Endothelial cell of umbilical vein (primary cell): ENCODE measurements around the gene PRR18. TPM values are rescaled to one million over a fixed set of nuclear protein-coding genes. Genes with fewer than 3 reads are reported as not detected.

Experiments used
- BruUV-seq: library from RNA; stranded (reverse); fragments of 400-500 nt; replicated peaks from 2 replicates; lab custom pipeline; 2021; lab: Mats Ljungman, UMichigan
- CTCF ChIA-PET: fragments of 300-600, 350-600 bp; sonication (Branson Sonifier 250); formaldehyde crosslinking; loops from one replicate; lab custom pipeline; 2021; ENCODE audit warnings: antibody characterized with exemption, inconsistent platforms; lab: Charles Lee
- POLR2A ChIA-PET: fragments of 300-600, 350-600 bp; sonication (Branson Sonifier 250); formaldehyde crosslinking; loops from one replicate; lab custom pipeline; 2021; ENCODE audit warnings: antibody characterized with exemption, inconsistent platforms; lab: Charles Lee
- DNase-seq: peaks from one replicate; pipeline ENCODE4 v3.0.0-alpha.2; 2011; ENCODE audit warnings: low read depth, low spot score
- FAIRE-seq: peaks from 2 replicates; lab custom pipeline; 2011; peaks lifted over from hg19 to GRCh38; lab: Jason Lieb, UNC
- H2AFZ ChIP-seq: 2 replicates; pipeline ENCODE4 v1.6.0; 2012; ENCODE audit warnings: low read depth, low read length, control low read depth, inconsistent platforms
- H3K27ac ChIP-seq: 2 replicates; pipeline ENCODE4 v1.5.1; 2011; ENCODE audit warnings: low read depth, mild to moderate bottlenecking, control low read depth, low read length, moderate library complexity; ENCODE audit not compliant: insufficient read depth
- H3K27me3 ChIP-seq, 2 experiments: 2 replicates each; pipeline versions ENCODE4 v1.6.0 to v1.6.1; 2011; ENCODE audit warnings: low read length in 2 of 2, mixed read lengths in 1 of 2; ENCODE audit not compliant: control insufficient read depth in 2 of 2, insufficient read depth in 2 of 2
- H3K36me3 ChIP-seq, 2 experiments: 2 replicates in 1 of 2; 3 replicates in 1 of 2; pipeline ENCODE4 v1.5.1; 2011; ENCODE audit warnings: low read length in 2 of 2, mild to moderate bottlenecking in 1 of 2, moderate library complexity in 1 of 2; ENCODE audit not compliant: control insufficient read depth in 2 of 2, insufficient read depth in 2 of 2; ENCODE audit errors: extremely low read depth in 1 of 2
- H3K4me1 ChIP-seq: 3 replicates; pipeline ENCODE4 v1.5.1; 2011; ENCODE audit warnings: mild to moderate bottlenecking, low read length; ENCODE audit not compliant: control insufficient read depth, insufficient read depth; ENCODE audit errors: extremely low read depth
- H3K4me2 ChIP-seq: 2 replicates; pipeline ENCODE4 v1.6.1; 2011; ENCODE audit warnings: low read length, control low read depth, mixed read lengths; ENCODE audit not compliant: insufficient read depth
- H3K4me3 ChIP-seq, 3 experiments: fragments of 200-600 bp in 1 of 3; sonication (generic), shearing (Covaris generic) in 1 of 3; replicated peaks in 1 of 3; 2 replicates each; pipeline ENCODE4 v1.5.1; 2011 to 2016; ENCODE audit warnings: control low read depth in 3 of 3, low read length in 3 of 3, mild to moderate bottlenecking in 2 of 3, inconsistent platforms in 1 of 3, low read depth in 1 of 3, moderate library complexity in 1 of 3; ENCODE audit not compliant: insufficient read depth in 1 of 3
- H3K79me2 ChIP-seq: 2 replicates; pipeline ENCODE4 v1.6.0; 2012; ENCODE audit warnings: low read length, inconsistent platforms; ENCODE audit not compliant: control insufficient read depth, insufficient read depth
- H3K9ac ChIP-seq: replicated peaks from 2 replicates; pipeline ENCODE3; 2011; ENCODE audit warnings: low read length, control low read depth; ENCODE audit not compliant: insufficient read depth; ENCODE audit errors: extremely low read depth
- H3K9me1 ChIP-seq: replicated peaks from 3 replicates; pipeline ENCODE4 v1.6.0; 2011; ENCODE audit warnings: mild to moderate bottlenecking, low read length; ENCODE audit not compliant: control insufficient read depth, insufficient read depth; ENCODE audit errors: extremely low read depth
- H3K9me3 ChIP-seq: replicated peaks from 2 replicates; pipeline ENCODE4 v1.5.1; 2012; ENCODE audit warnings: low read length, inconsistent platforms; ENCODE audit not compliant: control insufficient read depth, insufficient read depth
- H4K20me1 ChIP-seq: replicated peaks from 2 replicates; pipeline ENCODE3; 2011; ENCODE audit warnings: mild to moderate bottlenecking, low read length; ENCODE audit not compliant: control insufficient read depth, insufficient read depth; ENCODE audit errors: extremely low read depth
- CTCF ChIP-seq, 2 donors: IDR thresholded peaks; 1 replicate in 1 of 2; 2 replicates in 1 of 2; pipeline ENCODE4 v1.5.1; 2011; ENCODE audit warnings: low read length in 2 of 2, mild to moderate bottlenecking in 2 of 2, moderate library complexity in 2 of 2, control low read depth in 1 of 2, inconsistent platforms in 1 of 2, low read depth in 1 of 2; ENCODE audit not compliant: insufficient read depth in 1 of 2; ENCODE audit errors: extremely low read depth in 1 of 2
- EZH2 ChIP-seq: IDR thresholded peaks from 2 replicates; pipeline ENCODE4 v1.6.1; 2012; ENCODE audit warnings: borderline replicate concordance, low read depth, mild to moderate bottlenecking, moderate library complexity, low read length, inconsistent platforms; ENCODE audit not compliant: severe bottlenecking
- FOS ChIP-seq: IDR thresholded peaks from 2 replicates; pipeline ENCODE4 v1.6.1; 2011; ENCODE audit warnings: mild to moderate bottlenecking, low read length, moderate library complexity, borderline replicate concordance; ENCODE audit not compliant: insufficient read depth
- GATA2 ChIP-seq: IDR thresholded peaks from 2 replicates; pipeline ENCODE4 v1.7.0; 2011; ENCODE audit warnings: low read depth, mild to moderate bottlenecking, moderate library complexity, mixed read lengths, low read length; ENCODE audit not compliant: insufficient read length, insufficient read depth
- JUN ChIP-seq: IDR thresholded peaks from 2 replicates; pipeline ENCODE4 v1.6.1; 2011; ENCODE audit warnings: borderline replicate concordance, low read depth; ENCODE audit not compliant: insufficient read length, insufficient read depth
- MAX ChIP-seq: IDR thresholded peaks from 2 replicates; pipeline ENCODE4 v1.6.1; 2011; ENCODE audit not compliant: insufficient read depth, insufficient read length
- MYC ChIP-seq: IDR thresholded peaks from one replicate; pipeline ENCODE4 v1.6.1; 2011; ENCODE audit warnings: mild to moderate bottlenecking, low read depth, low read length
- POLR2A ChIP-seq: IDR thresholded peaks from 2 replicates; pipeline ENCODE4 v1.6.1; 2012; ENCODE audit warnings: low read depth, mild to moderate bottlenecking, control low read depth, low read length
- POLR2AphosphoS5 ChIP-seq: IDR thresholded peaks from 2 replicates; pipeline ENCODE4 v1.6.1; 2012; ENCODE audit warnings: low read depth, mild to moderate bottlenecking, control low read depth, low read length, moderate library complexity; ENCODE audit not compliant: insufficient read depth
- dilution Hi-C: fragments of 300-500 bp; cut with MboI; formaldehyde crosslinking; loops from one replicate; pipeline ENCODE4 v1.15.0; 2019; ENCODE audit warnings: low sequenced_read_pairs; ENCODE audit not compliant: extremely low pct_ligation_motif_present
- intact Hi-C: fragments of 100-400 bp; cut with micrococcal nuclease; formaldehyde crosslinking; loops from one replicate; pipeline ENCODE4 v1.10.0; 2022
- polyA plus RNA-seq, 4 experiments: library from polyadenylated mRNA; depleted of rRNA in 3 of 4; stranded (reverse) in 3 of 4; unstranded in 1 of 4; fragments of >200 nt; gene quantifications; 2 replicates each; pipeline versions ENCODE4 v1.2.1 to v1.2.3, GENCODE V29; 2011 to 2012; ENCODE audit warnings: missing spikeins in 1 of 4
- total RNA-seq: library from RNA; stranded (reverse); gene quantifications from 2 replicates; pipeline ENCODE4 v1.2.3, GENCODE V29; 2021

Gene PRR18
- total and polyA plus RNA-seq, 2 donors (not counting 3 experiments of a cell fraction or from before 2014, with no cell fraction given): not detected

- H3K9me1 ChIP-seq: no peaks in the 10 kb centered on the region
- H2AFZ ChIP-seq: no peak overlapping the region
- H3K27me3 ChIP-seq: peaks cover 21 to 41% of the 10 kb centered on the region in 2 experiments
- ChIA-PET POLR2A (no interaction called here), CTCF (interaction anchor here (1.1 kb wide), 1 partner anchor 9 kb away, joined by 4 read pairs; no protein-coding TSS in a partner anchor)
- dilution Hi-C loops: no loop called here
- TF ChIP-seq CTCF (IDR thresholded peaks at IDR 0.05; ENCODE audit: extremely low read depth in 1 of 2, insufficient read depth in 1 of 2, low read depth in 1 of 2, low read length in 2 of 2) (no peak), MYC (no peak), EZH2 (no peak), MAX (no peak), JUN (no peak), GATA2 (no peak), FOS (no peak), POLR2AphosphoS5 (no peak), POLR2A (no peak)
- H3K4me3 ChIP-seq: no peak overlapping the region
- DNase-seq: no peak
- no peak overlapping the region for H3K4me2 ChIP-seq
- H3K36me3 ChIP-seq: no peaks in the 10 kb centered on the region
- H3K9me3 ChIP-seq: no peaks in the 10 kb centered on the region
- no peak overlapping the region for H3K9ac ChIP-seq
- BruUV-seq: no TSS peak
- no peaks in the 10 kb centered on the region for H3K79me2 ChIP-seq
- H3K4me1 ChIP-seq: no peaks in the 10 kb centered on the region
- H4K20me1 ChIP-seq: no peaks in the 10 kb centered on the region
- FAIRE-seq: no peak
- intact Hi-C loops: no loop called here
- no peak overlapping the region for H3K27ac ChIP-seq
Measured at GRCh38 chr6:166354965-166355364, 46.8 kb upstream of the PRR18 start.
